ENCODE data around the gene SYNPO. TPM values are rescaled to one million over a fixed set of nuclear protein-coding genes. Genes with fewer than 3 reads are reported as not detected.

SYNPO gene
- polyA plus RNA-seq, 2 of the 4 experiments (the other 2 are of a cell fraction), result 13.7 to 33.9 TPM

DNA sequence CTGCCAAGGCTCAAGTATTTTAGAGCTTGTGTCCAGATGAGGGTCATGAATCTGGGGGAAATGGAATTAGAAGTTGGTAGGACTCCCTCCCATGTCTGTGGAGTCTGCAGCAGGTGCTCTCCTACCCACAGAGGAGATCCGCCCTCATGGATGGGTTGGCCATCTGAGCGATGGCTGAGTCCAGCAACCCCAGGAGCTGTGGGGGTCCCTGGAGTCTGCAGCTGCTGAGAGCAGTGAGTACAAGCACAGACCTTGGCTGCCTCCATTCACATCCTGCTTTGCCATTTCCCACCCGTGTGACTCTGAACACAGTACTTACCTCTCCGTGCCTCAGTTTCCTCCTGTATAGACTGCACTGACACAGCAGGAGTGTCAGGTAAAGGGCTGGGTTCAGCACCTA, 25.8 kb upstream of the SYNPO start:
- no peak for FAIRE-seq
- peaks cover 13% of the 10 kb centered on the region; the same call in 2 of the 3 replicates for H3K4me1 ChIP-seq
- DNase-seq (ENCODE audit: low read depth in 1 of 2, low spot score in 1 of 2), result no peak
- ChIA-PET CTCF (interaction anchor here (1.1 to 1.5 kb wide), 4 partner anchors 10 to 28 kb away, joined by 3 to 5 read pairs (median 4); no protein-coding TSS in a partner anchor), POLR2A (no interaction called here)
- no peaks in the 10 kb centered on the region for H3K9me3 ChIP-seq
- TF ChIP-seq ZNF302 (CRISPR knock-in tag; IDR thresholded peaks at IDR 0.05), result no peak
- TF ChIP-seq, protein P1, sequence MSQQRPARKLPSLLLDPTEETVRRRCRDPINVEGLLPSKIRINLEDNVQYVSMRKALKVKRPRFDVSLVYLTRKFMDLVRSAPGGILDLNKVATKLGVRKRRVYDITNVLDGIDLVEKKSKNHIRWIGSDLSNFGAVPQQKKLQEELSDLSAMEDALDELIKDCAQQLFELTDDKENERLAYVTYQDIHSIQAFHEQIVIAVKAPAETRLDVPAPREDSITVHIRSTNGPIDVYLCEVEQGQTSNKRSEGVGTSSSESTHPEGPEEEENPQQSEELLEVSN (IDR thresholded peaks at IDR 0.05; ENCODE audit: borderline replicate concordance, low read depth), result no peak
- no peak for TF ChIP-seq BCL3 (IDR thresholded peaks at IDR 0.05)
- TF ChIP-seq CBX8 (IDR thresholded peaks at IDR 0.05), result no peak
- no peak for TF ChIP-seq MAX (IDR thresholded peaks at IDR 0.05)
- no peak for TF ChIP-seq ATOH8 (CRISPR knock-in tag; IDR thresholded peaks at IDR 0.05; ENCODE audit: low read depth)
- no peak for TF ChIP-seq CEBPB (IDR thresholded peaks at IDR 0.05)
- no peak for TF ChIP-seq RNF2 (IDR thresholded peaks at IDR 0.05; ENCODE audit: borderline replicate concordance, low read depth)
- WGBS (ENCODE audit: missing lambda C conversion rate), result 98% methylated on average over 4 of the region's 4 CpGs
- ATAC-seq, result no peak
- no peak overlapping the region for H3K4me3 ChIP-seq
- no peak overlapping the region for H3K27ac ChIP-seq
- no peak overlapping the region for H3K4me2 ChIP-seq

GRCh38 chr5:150615141-150615699, 25.2 kb upstream of the SYNPO start:
- TF ChIP-seq NFE2L2 (conservative IDR thresholded peaks at IDR 0.05; ENCODE audit: low read length) (no peak), EHF (CRISPR knock-in tag; IDR thresholded peaks at IDR 0.05) (no peak), TP53 (CRISPR knock-in tag; IDR thresholded peaks at IDR 0.05) (no peak), HOXB5 (CRISPR knock-in tag; IDR thresholded peaks at IDR 0.05) (no peak), GATA3 (IDR thresholded peaks at IDR 0.05; ENCODE audit: borderline replicate concordance) (no peak), SMC3 (IDR thresholded peaks at IDR 0.05) (no peak), EP300 (IDR thresholded peaks at IDR 0.05) (no peak), CHD4 (IDR thresholded peaks at IDR 0.05; ENCODE audit: borderline replicate concordance) (no peak), KDM5A (IDR thresholded peaks at IDR 0.05) (no peak), JUN (IDR thresholded peaks at IDR 0.05) (no peak)
- TF ChIP-seq, protein P2, sequence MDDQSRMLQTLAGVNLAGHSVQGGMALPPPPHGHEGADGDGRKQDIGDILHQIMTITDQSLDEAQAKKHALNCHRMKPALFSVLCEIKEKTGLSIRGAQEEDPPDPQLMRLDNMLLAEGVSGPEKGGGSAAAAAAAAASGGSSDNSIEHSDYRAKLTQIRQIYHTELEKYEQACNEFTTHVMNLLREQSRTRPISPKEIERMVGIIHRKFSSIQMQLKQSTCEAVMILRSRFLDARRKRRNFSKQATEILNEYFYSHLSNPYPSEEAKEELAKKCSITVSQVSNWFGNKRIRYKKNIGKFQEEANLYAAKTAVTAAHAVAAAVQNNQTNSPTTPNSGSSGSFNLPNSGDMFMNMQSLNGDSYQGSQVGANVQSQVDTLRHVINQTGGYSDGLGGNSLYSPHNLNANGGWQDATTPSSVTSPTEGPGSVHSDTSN (IDR thresholded peaks at IDR 0.05), result no peak
- 77% methylated on average over 17 of the region's 17 CpGs for WGBS (ENCODE audit: missing lambda C conversion rate)
- FAIRE-seq, result no peak
- no peak for ATAC-seq
- H3K27ac ChIP-seq, result no peak overlapping the region
- ChIA-PET POLR2A (no interaction called here), CTCF (interaction anchor here (1.1 to 1.5 kb wide), 4 partner anchors 11 to 28 kb away, joined by 3 to 5 read pairs (median 4); no protein-coding TSS in a partner anchor)
- no peak overlapping the region for H3K4me3 ChIP-seq
- peaks cover 9% of the 10 kb centered on the region; the same call in 2 of the 3 replicates for H3K4me1 ChIP-seq
- no peak for DNase-seq (ENCODE audit: low read depth in 1 of 2, low spot score in 1 of 2)
- H3K4me2 ChIP-seq, result no peak overlapping the region
- no peaks in the 10 kb centered on the region for H3K9me3 ChIP-seq

DNA sequence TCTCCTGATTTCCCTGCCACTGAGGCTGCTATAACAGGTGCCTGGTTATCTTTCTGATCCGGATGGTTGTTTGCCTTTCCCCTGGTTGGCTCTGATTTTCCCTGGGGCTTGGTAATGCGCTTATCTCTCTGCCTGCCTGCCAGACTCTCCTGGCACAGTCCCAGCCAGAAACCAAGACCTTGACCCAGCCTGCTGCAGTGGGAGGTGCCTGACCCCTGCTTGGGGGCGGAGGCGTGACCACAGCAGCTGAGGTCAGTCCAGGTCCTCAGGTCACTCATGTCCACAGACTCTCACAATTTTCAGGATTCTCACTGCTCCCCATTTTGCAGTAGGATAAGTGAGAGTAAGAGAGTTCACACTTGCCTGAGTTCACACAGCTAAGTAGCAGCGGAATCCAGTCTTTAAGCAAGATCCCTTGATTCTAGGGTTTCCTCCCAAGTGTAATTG, 24.4 kb upstream of the SYNPO start:
- ChIA-PET CTCF (interaction anchor here (0.9 to 2.0 kb wide), 3 partner anchors 13 to 70 kb away, joined by 3 to 6 read pairs (median 4); no protein-coding TSS in a partner anchor), POLR2A (no interaction called here)
- 60% methylated on average over 5 of the region's 5 CpGs for WGBS (ENCODE audit: missing lambda C conversion rate)
- Histone ChIP-seq H3K4me2 (no peak overlapping the region), H3K4me1 (peaks cover 9% of the 10 kb centered on the region; the same call in 2 of the 3 replicates), H3K4me3 (no peak overlapping the region), H3K9me3 (no peaks in the 10 kb centered on the region), H3K27ac (peak overlapping the region in 1 of 2 experiments; percentile 44; a peak in 2 of 6 replicates)
- TF ChIP-seq NFE2L2 (conservative IDR thresholded peaks at IDR 0.05; ENCODE audit: low read length), result no peak
- TF ChIP-seq GATA3 (IDR thresholded peaks at IDR 0.05; ENCODE audit: borderline replicate concordance), result no peak
- TF ChIP-seq ZFP36 (IDR thresholded peaks at IDR 0.05; ENCODE audit: borderline replicate concordance, partially characterized antibody), result no peak
- no peak for TF ChIP-seq HEYL (CRISPR knock-in tag; IDR thresholded peaks at IDR 0.05)
- no peak for TF ChIP-seq PHF8 (IDR thresholded peaks at IDR 0.05; ENCODE audit: borderline replicate concordance, low read depth)
- TF ChIP-seq ZC3H11A (IDR thresholded peaks at IDR 0.05), result no peak
- no peak for TF ChIP-seq FOSB (CRISPR knock-in tag; IDR thresholded peaks at IDR 0.05)
- DNase-seq (ENCODE audit: low read depth in 1 of 2, low spot score in 1 of 2) (no peak), FAIRE-seq (no peak), ATAC-seq (peak in 1 of 2 experiments; percentile 13; a peak in 1 of 6 replicates)
